GM23338 (cell line): ENCODE results near the gene GLRA2. TPM values are rescaled to one million over a fixed set of nuclear protein-coding genes. Genes with fewer than 3 reads are reported as not detected.

ENCODE experiments used
- ATAC-seq: fragments of 200-7000 bp; cut with Tn5 transposase; 3 replicates; pipeline ENCODE4 v1.9.1; 2020
- DNase-seq: peaks from one replicate; pipeline ENCODE4 v3.0.0-alpha.2; 2015; ENCODE audit warnings: low spot score
- H2AFZ ChIP-seq: fragments of 200-600 bp; sonication (generic); 2 replicates; pipeline ENCODE4 v1.8.0; 2016; ENCODE audit warnings: antibody characterized with exemption, mild to moderate bottlenecking, moderate library complexity
- H3F3A ChIP-seq: fragments of 200-600 bp; sonication (generic); replicated peaks from 2 replicates; pipeline ENCODE4 v1.8.0; 2017; ENCODE audit warnings: antibody characterized with exemption, mixed run types, low read depth
- H3K27ac ChIP-seq: fragments of 200-600 bp; sonication (generic); 2 replicates; pipeline ENCODE4 v1.6.1; 2016; ENCODE audit warnings: low read depth
- H3K27me3 ChIP-seq: fragments of 200-600 bp; sonication (generic); 2 replicates; pipeline ENCODE4 v1.8.0; 2016; ENCODE audit warnings: mild to moderate bottlenecking, mixed run types, moderate library complexity; ENCODE audit not compliant: insufficient read depth
- H3K36me3 ChIP-seq: fragments of 200-600 bp; sonication (generic); 2 replicates; pipeline ENCODE4 v1.8.0; 2016; ENCODE audit warnings: mild to moderate bottlenecking; ENCODE audit not compliant: insufficient read depth
- H3K4me1 ChIP-seq: fragments of 200-600 bp; sonication (generic); 2 replicates; pipeline ENCODE4 v1.8.0; 2016; ENCODE audit warnings: mild to moderate bottlenecking, moderate library complexity; ENCODE audit not compliant: insufficient read depth
- H3K4me2 ChIP-seq: fragments of 200-600 bp; sonication (generic); 2 replicates; pipeline ENCODE4 v1.7.1; 2017; ENCODE audit warnings: mixed run types
- H3K4me3 ChIP-seq: fragments of 200-600 bp; sonication (generic); 2 replicates; pipeline ENCODE4 v1.6.1; 2016; ENCODE audit warnings: mixed run types
- H3K79me2 ChIP-seq: fragments of 200-600 bp; sonication (generic); replicated peaks from 2 replicates; pipeline ENCODE4 v1.8.0; 2017; ENCODE audit warnings: mild to moderate bottlenecking; ENCODE audit not compliant: insufficient read depth
- H3K9me2 ChIP-seq: fragments of 200-600 bp; sonication (generic); 2 replicates; pipeline ENCODE4 v1.8.0; 2017; ENCODE audit not compliant: insufficient read depth
- H4K20me1 ChIP-seq: fragments of 200-600 bp; sonication (generic); replicated peaks from 2 replicates; pipeline ENCODE4 v1.8.0; 2017; ENCODE audit warnings: mild to moderate bottlenecking; ENCODE audit not compliant: insufficient read depth
- H3K27ac Mint-ChIP-seq: 2 replicates; pipeline ENCODE4 v1.8.0; 2020; ENCODE audit warnings: inconsistent platforms, mild to moderate bottlenecking, moderate library complexity, mixed read lengths
- H3K27me3 Mint-ChIP-seq: 3 replicates; pipeline ENCODE4 v1.8.0; 2022; ENCODE audit warnings: low read depth, mild to moderate bottlenecking, moderate library complexity, mixed read lengths, inconsistent platforms; ENCODE audit not compliant: insufficient read depth, poor library complexity
- H3K36me3 Mint-ChIP-seq: 3 replicates; pipeline ENCODE4 v1.8.0; 2021; ENCODE audit warnings: low read depth, mild to moderate bottlenecking, inconsistent platforms, moderate library complexity, mixed read lengths
- H3K4me1 Mint-ChIP-seq: 3 replicates; pipeline ENCODE4 v1.8.0; 2020; ENCODE audit warnings: mild to moderate bottlenecking, inconsistent platforms, mixed read lengths
- H3K4me3 Mint-ChIP-seq: 3 replicates; pipeline ENCODE4 v1.8.0; 2021; ENCODE audit warnings: moderate library complexity, mild to moderate bottlenecking, inconsistent platforms, mixed read lengths
- H3K9me3 Mint-ChIP-seq: 3 replicates; pipeline ENCODE4 v1.8.0; 2020; ENCODE audit warnings: moderate library complexity, mild to moderate bottlenecking, inconsistent platforms, mixed read lengths
- CREB1 ChIP-seq: fragments of 250-450 bp; sonication (Bioruptor Pico); IDR thresholded peaks from 2 replicates; pipeline ENCODE4 v1.5.0; 2020; ENCODE audit warnings: low read depth, mild to moderate bottlenecking, moderate library complexity
- EZH2 ChIP-seq: fragments of 200-600 bp; sonication (generic); IDR thresholded peaks from one replicate; pipeline ENCODE4 v1.8.0; 2017; ENCODE audit warnings: antibody characterized with exemption, mild to moderate bottlenecking, low read depth; ENCODE audit not compliant: unreplicated experiment
- EZH2phosphoT487 ChIP-seq: fragments of 200-600 bp; sonication (generic); IDR thresholded peaks from one replicate; pipeline ENCODE4 v1.8.1; 2018; ENCODE audit warnings: antibody characterized with exemption; ENCODE audit not compliant: unreplicated experiment
- NANOG ChIP-seq: IDR thresholded peaks from 2 replicates; pipeline ENCODE4 v1.6.1; 2016; ENCODE audit warnings: antibody characterized with exemption, borderline replicate concordance
- POLR2AphosphoS5 ChIP-seq: IDR thresholded peaks from 2 replicates; pipeline ENCODE4 v1.6.1; 2016; ENCODE audit warnings: antibody characterized with exemption, low read depth
- REST ChIP-seq: IDR thresholded peaks from one replicate; pipeline ENCODE4 v1.6.1; 2018; ENCODE audit warnings: antibody characterized with exemption; ENCODE audit not compliant: unreplicated experiment
- STAT1 ChIP-seq: IDR thresholded peaks from one replicate; pipeline ENCODE4 v1.6.1; 2016; ENCODE audit warnings: antibody characterized with exemption; ENCODE audit not compliant: unreplicated experiment
- ZNF114 ChIP-seq: fragments of 250-450 bp; sonication (Bioruptor Pico); IDR thresholded peaks from 2 replicates; pipeline ENCODE4 v1.5.0; 2020; ENCODE audit warnings: mild to moderate bottlenecking, moderate library complexity
- ZNF331 ChIP-seq: fragments of 250-450 bp; sonication (Bioruptor Pico); IDR thresholded peaks from 2 replicates; pipeline ENCODE4 v1.5.0; 2020; ENCODE audit warnings: low read depth, mild to moderate bottlenecking, moderate library complexity
- polyA plus RNA-seq: library from polyadenylated mRNA; unstranded; fragments of >200 nt; fragmentation: Nextera tagmentation; extraction: Ambion mirVana; gene quantifications from 2 replicates; pipeline ENCODE4 v1.2.1, GENCODE V29; 2016
- total RNA-seq: library from RNA; depleted of rRNA; stranded (reverse); fragments of >200 nt; shearing (Covaris generic); gene quantifications from 2 replicates; pipeline ENCODE4 v1.2.3, GENCODE V29; 2014
- TF ChIP-seq, protein P1 (sequence below): fragments of 250-450 bp; sonication (Bioruptor Pico); IDR thresholded peaks from 2 replicates; pipeline ENCODE4 v1.5.0; 2020; ENCODE audit warnings: mild to moderate bottlenecking, moderate library complexity

Gene GLRA2
- total and polyA plus RNA-seq, 2 experiments from 2014 or later, result not detected

DNA sequence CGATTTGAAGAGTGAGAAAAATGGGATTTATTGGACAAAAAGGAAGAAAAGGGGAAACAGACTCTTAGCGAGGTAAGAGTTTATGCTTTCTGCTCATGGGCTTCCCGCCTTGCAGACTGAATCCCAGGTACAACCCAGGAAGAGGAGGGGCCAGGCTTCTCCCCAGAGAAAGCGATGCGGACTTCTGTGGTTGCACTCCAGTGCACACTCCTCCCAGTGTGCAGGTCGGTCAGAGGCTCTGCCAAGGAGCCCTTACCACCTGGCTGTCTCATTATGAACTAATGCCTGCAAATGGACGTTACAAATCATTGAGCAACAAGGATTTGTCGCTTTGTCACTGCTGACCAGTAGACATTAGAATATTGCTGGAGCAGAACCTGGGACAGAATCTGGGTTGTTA lies 39.9 kb upstream of the GLRA2 start:
- no peak overlapping the region for H2AFZ ChIP-seq
- H3K27me3 ChIP-seq, result no peaks in the 10 kb centered on the region
- H3K27ac Mint-ChIP-seq, result no peak overlapping the region
- no peaks in the 10 kb centered on the region for H3K36me3 ChIP-seq
- H3K4me1 ChIP-seq, result no peaks in the 10 kb centered on the region
- DNase-seq (no peak), ATAC-seq (no peak)
- H3K4me1 Mint-ChIP-seq, result no peaks in the 10 kb centered on the region
- no peaks in the 10 kb centered on the region for H3K9me2 ChIP-seq
- H3K36me3 Mint-ChIP-seq, result no peaks in the 10 kb centered on the region
- no peak overlapping the region for H3K4me3 ChIP-seq
- H3K27ac ChIP-seq, result no peak overlapping the region
- H3K27me3 Mint-ChIP-seq, result no peaks in the 10 kb centered on the region
- H3K4me3 Mint-ChIP-seq, result no peak overlapping the region
- no peaks in the 10 kb centered on the region for H3K79me2 ChIP-seq
- H3K9me3 Mint-ChIP-seq, result no peaks in the 10 kb centered on the region
- TF ChIP-seq REST (no peak), ZNF114 (CRISPR knock-in tag) (no peak), ZNF331 (no peak), STAT1 (no peak), EZH2phosphoT487 (no peak), CREB1 (CRISPR knock-in tag) (no peak), NANOG (no peak), POLR2AphosphoS5 (no peak), EZH2 (no peak)
- TF ChIP-seq, protein P1, sequence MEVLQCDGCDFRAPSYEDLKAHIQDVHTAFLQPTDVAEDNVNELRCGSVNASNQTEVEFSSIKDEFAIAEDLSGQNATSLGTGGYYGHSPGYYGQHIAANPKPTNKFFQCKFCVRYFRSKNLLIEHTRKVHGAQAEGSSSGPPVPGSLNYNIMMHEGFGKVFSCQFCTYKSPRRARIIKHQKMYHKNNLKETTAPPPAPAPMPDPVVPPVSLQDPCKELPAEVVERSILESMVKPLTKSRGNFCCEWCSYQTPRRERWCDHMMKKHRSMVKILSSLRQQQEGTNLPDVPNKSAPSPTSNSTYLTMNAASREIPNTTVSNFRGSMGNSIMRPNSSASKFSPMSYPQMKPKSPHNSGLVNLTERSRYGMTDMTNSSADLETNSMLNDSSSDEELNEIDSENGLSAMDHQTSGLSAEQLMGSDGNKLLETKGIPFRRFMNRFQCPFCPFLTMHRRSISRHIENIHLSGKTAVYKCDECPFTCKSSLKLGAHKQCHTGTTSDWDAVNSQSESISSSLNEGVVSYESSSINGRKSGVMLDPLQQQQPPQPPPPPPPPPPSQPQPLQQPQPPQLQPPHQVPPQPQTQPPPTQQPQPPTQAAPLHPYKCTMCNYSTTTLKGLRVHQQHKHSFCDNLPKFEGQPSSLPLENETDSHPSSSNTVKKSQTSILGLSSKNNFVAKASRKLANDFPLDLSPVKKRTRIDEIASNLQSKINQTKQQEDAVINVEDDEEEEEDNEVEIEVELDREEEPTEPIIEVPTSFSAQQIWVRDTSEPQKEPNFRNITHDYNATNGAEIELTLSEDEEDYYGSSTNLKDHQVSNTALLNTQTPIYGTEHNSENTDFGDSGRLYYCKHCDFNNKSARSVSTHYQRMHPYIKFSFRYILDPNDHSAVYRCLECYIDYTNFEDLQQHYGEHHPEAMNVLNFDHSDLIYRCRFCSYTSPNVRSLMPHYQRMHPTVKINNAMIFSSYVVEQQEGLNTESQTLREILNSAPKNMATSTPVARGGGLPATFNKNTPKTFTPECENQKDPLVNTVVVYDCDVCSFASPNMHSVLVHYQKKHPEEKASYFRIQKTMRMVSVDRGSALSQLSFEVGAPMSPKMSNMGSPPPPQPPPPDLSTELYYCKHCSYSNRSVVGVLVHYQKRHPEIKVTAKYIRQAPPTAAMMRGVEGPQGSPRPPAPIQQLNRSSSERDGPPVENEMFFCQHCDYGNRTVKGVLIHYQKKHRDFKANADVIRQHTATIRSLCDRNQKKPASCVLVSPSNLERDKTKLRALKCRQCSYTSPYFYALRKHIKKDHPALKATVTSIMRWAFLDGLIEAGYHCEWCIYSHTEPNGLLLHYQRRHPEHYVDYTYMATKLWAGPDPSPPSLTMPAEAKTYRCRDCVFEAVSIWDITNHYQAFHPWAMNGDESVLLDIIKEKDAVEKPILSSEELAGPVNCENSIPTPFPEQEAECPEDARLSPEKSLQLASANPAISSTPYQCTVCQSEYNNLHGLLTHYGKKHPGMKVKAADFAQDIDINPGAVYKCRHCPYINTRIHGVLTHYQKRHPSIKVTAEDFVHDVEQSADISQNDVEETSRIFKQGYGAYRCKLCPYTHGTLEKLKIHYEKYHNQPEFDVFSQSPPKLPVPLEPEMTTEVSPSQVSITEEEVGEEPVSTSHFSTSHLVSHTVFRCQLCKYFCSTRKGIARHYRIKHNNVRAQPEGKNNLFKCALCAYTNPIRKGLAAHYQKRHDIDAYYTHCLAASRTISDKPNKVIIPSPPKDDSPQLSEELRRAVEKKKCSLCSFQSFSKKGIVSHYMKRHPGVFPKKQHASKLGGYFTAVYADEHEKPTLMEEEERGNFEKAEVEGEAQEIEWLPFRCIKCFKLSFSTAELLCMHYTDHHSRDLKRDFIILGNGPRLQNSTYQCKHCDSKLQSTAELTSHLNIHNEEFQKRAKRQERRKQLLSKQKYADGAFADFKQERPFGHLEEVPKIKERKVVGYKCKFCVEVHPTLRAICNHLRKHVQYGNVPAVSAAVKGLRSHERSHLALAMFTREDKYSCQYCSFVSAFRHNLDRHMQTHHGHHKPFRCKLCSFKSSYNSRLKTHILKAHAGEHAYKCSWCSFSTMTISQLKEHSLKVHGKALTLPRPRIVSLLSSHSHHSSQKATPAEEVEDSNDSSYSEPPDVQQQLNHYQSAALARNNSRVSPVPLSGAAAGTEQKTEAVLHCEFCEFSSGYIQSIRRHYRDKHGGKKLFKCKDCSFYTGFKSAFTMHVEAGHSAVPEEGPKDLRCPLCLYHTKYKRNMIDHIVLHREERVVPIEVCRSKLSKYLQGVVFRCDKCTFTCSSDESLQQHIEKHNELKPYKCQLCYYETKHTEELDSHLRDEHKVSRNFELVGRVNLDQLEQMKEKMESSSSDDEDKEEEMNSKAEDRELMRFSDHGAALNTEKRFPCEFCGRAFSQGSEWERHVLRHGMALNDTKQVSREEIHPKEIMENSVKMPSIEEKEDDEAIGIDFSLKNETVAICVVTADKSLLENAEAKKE (CRISPR knock-in tag), result no peak
- H3K4me2 ChIP-seq, result no peak overlapping the region
- no peaks in the 10 kb centered on the region for H4K20me1 ChIP-seq
- no peaks in the 10 kb centered on the region for H3F3A ChIP-seq
